D341Med (cell line): ENCODE results near the gene ATP2B1.

Source experiments
- DNase-seq: peaks from one replicate; pipeline ENCODE4 v3.0.0; 2012; ENCODE audit warnings: low spot score

The ATP2B1 gene

DNA sequence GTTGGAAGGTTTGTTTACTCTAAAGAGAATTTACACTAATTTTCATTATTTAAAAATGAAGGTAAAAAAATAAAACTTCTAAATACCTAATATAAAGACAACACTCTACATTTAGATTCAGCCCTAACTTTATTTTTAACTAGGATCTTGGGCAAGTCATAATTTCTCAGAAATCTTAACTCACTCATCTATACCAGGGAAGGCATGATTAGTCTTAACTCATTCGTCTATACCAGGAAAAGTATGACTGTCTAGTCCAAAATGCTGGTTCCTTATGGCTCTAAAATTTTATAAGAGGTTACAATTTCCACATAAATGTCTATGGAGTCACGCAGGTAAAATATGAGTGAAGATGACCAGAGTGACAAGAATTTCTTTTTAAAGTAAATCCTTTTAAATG, 130.1 kb downstream of the ATP2B1 start:
- no peak for DNase-seq

DNA sequence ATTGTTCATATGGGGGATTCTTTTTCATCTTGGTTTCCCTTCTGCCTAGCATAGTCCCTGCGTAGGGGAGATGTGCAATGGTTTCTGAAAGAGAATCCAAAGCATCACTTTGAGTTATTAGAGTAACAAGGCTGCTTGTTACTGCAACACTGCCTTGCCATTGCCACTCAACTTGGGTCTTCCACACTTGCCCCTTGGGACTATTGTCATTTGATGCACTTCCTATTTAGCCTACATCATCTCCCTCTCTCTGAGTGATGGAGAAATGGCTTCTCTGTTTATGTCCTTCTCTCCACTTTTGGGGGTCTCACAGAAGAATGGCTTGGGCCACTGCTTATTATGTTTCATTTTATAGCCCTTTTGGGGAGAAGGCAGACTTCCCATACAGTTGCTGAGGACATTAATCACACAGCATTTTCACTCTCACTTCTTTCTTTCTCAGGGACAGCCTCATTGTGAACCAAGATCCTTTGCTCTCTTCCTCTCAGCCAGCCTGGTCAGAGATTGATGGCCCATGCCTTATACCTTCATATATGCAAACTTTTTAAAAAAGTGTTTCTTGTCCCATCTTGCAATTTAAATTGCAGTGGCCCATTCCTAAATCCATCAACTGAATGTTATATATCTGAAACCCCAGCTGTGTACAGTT, 131.9 kb downstream of the ATP2B1 start:
- no peak for DNase-seq

DNA sequence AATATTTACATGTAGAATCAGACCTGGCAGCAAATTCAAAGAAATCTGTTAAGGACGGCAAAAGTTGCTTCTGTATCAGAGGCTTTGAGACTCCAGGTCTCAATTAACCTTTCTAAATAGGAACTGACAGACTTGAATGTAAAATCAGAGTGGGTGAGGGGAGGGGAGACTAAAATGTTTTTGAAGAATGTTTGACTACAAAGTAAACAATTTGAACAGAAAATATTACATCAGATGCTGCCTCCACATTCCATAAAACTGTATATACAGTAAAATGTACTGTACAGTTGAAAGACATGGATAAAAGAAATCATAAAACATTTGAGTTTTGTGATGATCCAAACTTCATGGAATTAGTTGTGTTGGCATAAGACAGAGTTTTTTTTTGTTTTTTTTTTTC, 133.3 kb downstream of the ATP2B1 start:
- no peak for DNase-seq

DNA sequence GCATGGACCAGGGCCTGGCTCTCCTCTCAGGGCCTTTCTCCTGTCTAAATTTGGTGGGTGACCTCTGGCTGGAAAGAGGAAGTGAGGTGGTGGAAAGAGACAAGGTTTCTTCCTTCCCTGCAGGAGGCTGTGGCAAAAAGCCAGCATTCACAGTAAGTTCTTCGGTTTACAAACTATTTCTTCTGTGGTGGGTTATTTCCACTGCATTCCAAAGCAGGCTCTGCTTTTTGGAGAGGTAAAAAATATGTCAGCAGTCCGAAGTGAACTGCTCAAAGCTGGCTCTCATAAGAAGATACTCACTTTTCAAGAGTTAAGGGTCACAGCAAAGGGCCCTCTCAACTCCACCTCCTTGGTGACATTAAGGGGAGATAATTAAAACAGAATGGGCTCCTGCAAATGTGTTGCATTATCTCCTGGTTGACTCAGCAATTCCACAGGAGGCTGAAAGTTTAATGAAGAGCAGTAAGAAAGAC, 133.9 kb downstream of the ATP2B1 start:
- no peak for DNase-seq

DNA sequence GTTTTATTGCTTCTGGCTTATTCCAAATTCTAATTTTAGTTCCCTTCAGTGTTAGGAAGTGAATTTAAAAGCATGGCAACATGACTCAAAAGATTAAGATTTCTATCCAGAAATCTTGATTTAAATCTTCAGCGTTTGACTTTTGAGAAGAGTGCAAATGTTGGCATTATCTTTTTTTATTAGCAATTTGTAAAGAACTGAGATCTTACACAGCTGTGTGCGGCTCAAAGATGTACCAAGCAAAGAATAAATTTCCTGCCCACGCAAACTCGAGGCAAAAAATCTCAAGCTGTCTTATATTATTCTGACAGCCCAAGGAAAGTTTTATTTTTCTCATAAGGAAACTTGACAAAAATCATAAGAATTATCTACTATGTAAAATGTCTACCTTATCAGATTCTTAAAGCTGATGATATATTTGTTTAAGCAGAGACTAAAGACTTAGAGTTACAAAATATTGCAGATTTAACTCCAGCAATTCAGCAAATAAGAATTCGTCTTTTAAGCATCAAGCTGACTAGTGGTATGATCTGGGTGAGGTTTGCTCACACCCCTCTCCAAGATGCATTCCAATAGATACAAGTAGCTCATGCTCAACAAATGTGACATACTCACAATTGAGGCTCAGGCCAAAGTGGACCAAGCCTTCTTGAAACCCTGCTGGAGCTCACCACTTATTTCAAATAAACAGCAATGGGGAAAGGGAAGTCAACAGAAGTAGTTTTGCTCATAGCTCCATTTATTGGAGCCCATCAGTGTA, 135.4 kb downstream of the ATP2B1 start:
- DNase-seq: no peak

DNA sequence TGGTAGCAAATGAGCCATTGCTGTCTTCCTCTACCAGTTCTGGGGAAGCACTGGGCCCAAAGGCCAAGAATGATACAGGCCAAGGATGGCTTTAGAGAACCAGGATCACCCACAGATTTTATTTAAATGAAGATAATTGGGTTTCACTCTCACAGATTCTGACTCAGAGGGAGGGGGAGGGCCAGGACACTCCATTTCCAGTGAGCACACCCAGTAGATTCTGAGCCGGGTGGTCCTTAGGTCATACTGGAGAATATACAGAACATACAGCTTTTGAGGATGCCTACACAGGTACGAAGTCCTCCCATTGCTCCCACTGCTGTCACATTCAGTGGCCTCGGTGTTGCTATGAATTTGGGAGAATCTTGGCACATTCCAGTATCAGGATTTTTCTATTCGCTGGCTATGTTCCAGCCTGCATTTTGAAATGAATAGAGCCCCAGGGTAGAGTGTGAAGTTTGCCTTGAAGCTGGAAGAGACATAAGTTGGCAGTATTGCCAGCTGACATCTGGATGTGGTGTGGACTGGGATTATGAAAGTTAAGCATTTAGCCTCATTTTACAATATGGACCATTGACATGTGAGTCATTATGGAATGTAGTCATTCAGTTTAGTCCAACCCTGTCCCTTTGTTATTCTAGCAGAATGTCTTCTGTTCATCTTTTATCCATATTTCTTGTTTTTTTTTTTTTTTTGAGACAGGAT, 137.0 kb downstream of the ATP2B1 start:
- no peak for DNase-seq

DNA sequence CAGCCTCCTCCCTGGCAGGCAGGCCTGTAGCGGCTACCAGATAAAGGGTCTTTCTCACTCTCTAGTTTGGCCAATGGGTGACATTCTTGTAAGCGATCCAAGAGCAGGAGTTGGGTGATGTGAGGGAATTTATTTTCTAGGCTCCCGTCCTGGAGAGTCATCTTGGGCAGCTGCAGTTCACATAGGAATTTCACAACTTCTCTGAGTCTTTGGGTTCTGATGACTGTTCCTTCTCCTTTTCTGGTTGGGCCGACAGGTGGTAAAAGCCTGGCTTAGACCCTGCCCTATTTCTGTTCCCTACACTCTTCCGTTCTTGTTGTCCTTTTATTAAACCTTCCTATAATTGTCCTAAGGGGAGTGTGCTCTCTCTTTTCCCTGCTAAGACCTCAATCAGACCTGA, 140.2 kb downstream of the ATP2B1 start:
- DNase-seq: no peak

DNA sequence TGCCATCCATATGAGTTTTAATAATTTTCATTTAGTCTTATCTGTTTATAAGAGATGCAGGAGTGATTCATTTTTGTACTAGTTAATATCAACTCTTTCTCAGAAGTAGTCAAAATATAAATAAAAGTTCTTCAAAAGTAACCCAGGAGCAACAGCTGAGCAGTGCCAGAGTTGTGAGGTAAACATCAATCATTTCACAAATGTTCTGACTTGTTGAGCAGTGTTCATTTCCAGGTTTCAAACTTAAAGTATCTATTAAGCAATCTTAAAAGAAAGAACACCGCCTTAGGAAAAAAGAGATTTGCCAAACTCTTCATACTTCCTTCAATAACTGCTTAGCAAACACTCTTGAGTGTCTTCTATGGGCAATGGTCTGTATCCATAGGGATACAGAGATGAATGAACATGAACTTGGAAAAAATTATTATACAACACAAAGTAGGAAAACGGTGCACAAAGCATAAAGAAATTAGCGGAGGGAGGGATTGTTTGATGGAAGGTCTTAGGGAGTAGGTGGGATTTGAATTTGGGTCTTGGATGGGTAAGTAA, 140.9 kb downstream of the ATP2B1 start:
- DNase-seq: no peak

DNA sequence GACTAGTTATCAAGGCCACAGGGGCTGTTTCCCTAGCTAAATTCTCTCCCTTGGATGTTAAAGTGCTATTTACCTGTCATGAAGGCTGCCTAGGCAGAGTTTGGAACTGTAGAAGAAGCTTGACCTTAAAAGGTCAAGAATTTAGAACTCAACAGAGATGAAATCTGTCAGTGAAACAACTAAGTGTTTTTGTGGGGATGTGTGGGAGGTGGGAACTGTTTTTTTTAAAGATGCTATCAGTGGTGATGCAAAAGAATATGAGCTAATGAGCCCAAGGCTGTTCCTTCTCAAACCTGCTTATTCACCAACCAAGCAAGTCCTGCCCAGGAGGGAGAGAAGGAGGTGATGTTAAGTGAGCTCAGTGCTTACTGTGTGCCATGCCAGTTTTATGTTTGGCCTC, 142.0 kb downstream of the ATP2B1 start:
- DNase-seq: no peak

DNA sequence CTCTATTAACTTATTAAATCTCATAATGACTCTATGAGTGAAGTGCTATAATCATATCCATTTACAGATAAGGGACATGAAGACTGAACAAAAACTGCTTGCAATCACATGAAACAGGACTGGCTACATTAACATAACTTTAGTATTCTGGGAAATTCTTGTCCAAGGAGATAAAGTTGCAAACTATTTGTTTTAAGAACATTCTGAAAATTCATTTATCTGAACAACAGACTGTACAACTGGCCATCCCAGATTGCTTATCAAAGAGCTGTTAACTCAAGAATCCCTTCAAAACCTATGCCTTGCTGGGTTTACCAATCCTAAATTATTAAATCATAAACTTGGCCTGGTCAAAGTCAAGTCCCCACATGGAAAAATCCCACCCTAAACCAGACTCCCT, 143.6 kb downstream of the ATP2B1 start:
- no peak for DNase-seq

DNA sequence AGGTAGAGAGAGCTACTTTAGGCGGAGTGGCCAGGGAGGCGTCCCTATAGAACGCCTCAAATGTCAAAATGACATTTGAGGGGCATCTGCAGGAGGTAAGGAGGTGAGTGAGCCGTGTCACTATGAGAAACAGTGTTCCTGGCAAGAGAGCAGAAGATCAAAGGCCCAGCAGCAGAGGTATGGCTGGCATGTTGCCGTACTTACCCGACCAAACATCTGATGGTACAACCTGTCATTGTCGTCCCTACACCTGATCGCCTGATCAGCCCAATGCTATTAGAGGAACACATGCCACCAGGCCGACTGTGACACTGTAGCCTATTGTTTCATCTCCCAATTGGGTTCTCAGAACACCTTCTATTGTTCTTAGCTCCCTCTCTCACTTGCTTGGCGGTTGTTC, 148.9 kb downstream of the ATP2B1 start:
- DNase-seq: no peak

DNA sequence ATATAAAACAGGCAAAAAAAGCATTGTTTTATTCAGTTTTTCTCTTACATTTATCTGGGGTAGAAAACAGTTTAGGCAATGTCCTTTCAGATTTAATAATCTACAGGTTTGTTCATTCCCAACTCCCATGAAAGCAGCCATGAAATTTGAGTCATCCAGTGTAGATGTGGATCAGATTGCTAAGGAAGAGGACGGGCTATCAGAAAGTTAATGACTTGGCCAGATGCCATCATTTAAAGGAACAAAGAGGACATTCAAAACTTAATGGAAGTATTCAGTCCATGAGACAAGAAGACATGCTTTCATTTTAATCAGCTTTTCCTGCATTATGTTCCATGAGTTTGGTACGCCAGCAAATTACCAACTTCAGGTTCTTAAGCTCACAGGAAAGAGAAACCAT, 151.7 kb downstream of the ATP2B1 start:
- DNase-seq: no peak

DNA sequence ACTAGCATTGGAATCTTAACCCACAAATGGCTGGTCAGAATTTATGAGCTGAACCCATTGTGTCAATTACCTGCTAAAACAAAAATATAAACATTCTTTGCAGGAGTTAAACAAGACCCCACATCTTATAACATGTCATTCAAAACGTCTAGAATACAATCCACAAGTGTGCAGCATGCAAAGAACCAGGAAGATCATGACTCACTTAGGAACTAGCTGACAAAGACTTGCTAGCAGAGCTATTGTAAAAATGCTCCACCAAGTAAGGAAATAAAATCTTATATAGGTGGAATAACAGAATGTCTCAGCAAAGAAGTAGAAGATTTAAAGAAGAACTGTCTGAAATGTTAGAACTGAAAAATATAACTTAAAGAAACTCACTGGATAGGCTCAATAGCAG, 156.3 kb downstream of the ATP2B1 start:
- DNase-seq: no peak

DNA sequence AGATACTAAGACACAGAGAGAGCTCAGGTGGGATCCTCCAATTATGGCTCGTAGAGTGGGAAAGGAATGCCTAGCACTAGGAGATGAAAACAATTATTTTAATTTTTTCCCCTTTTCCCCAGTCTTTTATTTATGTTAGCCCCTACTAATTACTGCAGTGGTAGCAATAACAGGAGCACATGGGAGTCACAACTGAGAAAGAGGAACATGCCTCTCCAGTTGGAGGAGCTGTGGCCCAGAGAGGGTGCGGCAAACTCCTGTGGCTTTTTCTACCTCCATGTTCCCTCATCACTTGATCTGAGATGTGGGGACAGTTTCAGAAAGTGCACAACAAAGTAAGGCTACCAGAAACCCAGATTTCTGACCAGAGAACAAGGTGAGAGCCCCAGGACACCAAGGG, 156.9 kb downstream of the ATP2B1 start:
- no peak for DNase-seq

DNA sequence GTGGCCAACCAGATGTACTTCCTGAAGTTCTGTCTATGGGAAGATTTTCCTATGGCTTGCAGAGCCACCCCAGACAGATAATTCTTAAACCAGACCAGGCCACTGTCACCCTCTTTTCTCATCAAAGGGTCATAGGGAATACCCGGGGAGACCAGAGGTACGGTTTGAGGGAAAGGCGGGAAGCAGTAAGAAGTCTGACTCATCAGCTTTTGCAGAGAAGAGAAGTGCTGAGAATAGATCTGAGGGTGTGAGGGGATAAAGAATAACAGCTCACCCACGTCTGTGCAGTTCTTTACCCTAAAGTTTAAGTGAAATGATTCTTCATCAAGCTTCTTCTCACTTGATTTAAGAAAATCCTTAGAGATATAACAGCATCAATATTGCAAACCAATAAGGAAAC, 161.5 kb downstream of the ATP2B1 start:
- DNase-seq: no peak

DNA sequence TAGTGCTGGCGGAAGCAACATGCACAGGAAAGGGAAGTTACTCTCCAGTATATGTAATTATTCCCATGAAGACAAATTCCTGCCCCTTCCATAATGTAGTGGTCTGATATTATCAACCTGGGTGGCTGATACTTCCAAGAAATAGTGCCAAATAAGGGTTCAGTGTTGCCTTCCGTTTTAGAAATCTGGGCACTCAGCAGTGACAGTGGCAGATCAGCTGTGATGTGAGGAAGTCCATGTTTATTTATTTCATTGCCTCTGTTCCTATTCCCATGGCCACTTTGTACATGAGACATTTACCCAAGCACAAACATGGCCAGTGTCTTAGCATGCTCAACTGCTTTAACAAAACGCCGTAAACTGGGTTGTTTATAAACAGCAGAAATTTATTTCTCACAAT, 162.5 kb downstream of the ATP2B1 start:
- no peak for DNase-seq

DNA sequence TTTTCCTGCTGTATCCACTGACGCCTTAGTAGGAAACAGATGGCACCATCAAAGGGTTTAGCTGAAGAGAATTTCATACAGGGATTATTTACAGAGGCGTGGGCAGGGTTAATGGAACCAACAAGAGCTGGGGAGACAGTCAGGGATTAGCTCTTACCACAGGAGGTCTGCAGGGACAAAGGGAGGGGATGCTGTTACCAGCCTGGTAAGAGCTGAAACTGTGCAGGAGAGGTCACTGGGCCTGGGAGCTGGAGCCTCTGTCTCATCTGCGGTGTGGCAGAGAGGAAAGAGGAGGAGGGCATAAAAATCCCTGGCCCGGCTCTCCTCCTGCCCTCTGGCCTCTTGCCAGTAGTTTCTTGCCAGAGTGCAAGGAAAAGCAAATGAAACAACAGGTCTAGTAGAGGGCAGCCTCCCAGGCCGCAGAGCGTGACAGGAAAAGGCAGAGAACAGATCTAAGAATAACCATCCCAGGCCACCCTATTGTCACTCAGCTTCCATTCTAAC, 163.9 kb downstream of the ATP2B1 start:
- peak; percentile 79 for DNase-seq

DNA sequence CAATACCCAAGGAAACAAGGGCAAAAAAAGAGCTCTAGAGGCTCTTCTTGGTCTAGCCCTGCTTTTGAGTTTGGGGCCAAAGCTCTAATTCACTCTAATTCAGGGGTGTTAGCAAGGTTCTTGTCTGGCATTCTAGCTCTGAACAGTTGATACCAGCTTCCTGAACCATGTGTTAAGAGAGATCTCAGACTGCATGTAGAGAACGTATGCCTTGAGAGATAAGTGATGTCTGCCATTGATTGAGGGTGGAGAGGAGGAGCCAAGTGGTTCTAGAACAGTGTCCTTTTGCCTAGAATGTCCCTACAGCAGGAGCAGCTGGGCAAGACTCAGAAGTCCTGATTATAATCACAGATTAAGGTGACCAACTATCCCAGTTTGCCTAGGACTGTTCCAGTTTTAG, 164.6 kb downstream of the ATP2B1 start:
- no peak for DNase-seq

DNA sequence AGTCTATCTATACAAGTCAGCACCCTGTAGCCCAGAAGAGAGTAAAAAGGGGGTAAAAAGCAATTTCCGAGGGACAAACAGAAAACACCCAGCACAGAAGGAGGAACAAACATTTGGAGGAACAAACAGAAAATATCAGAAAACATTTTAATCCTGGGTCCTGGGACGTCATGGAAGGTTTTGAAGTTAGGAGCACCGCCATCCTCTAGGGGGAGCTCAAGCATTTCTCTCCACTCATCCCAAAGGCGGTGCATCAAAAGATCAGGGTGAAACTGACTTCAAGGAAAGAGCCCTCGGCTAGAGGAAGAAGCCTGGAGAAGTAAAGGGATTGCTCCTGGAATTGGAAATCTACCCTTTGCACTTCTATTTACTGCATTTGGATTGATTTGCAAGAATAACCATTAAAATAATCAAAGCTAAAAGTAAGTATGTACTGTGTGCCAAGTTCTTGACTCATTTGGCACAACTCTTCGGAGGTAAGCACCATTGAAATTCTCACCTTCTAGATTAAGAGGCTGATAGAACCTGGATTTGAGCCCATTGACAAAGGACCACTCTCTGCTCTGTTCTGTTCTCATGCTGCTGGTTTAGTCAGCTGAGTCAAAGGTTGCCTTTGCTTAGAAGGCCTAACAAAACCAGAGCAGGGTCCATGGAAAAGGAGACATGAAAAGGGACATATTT, 165.6 kb downstream of the ATP2B1 start:
- DNase-seq: peak; percentile 77

DNA sequence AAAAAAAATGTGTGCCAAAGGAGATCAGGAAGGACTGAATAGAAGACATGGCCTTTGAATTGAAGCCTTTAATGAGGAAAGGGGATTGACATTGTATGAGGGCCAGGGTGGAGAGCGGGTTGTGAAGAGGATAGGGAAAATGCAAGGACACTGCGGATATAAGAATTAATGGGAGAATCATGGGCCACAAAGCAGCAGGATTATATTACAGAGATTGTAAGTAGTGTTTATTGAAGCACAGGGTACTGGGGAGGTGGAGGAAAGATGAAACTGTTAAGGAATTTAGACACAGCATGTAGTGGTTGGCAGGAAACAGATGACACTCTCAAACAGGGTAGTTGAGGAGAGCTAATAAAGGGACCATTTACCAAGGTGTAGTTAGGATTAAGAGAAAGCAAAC, 166.4 kb downstream of the ATP2B1 start:
- no peak for DNase-seq

DNA sequence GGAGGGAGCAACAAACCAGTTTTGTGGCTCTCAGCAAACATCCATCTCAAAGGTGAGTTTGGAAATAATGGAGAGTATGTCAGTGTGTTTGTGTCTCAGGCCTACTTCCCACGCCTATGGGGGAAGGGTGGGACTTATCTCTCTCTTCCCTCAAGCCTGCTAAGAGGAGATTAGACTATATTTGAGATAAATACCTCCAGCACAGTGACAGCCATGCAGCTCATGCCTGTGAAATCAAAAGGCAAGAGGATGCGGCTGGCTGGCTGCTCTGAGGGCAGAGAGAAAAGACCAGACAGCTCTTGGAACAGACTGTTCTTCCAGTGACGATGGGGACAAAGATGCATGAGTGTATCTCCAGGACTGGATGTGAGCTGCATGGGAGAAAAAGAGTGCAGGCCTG, 168.1 kb downstream of the ATP2B1 start:
- DNase-seq: peak; percentile 44
